Epithelial cell of esophagus (primary cell): ENCODE data around the gene EXD3.
"Not testable (repeated sequence)": the region's sequence is repeated elsewhere in the genome, so short reads cannot be mapped to it uniquely, and the experiment has no call there.

Source experiments
- DNase-seq: peaks from one replicate; pipeline ENCODE4 v3.0.0; 2010; ENCODE audit warnings: low read depth
- H3K4me3 ChIP-seq: 2 replicates; pipeline ENCODE4 v1.5.1; 2011; ENCODE audit warnings: mild to moderate bottlenecking, low read length, control low read depth
- TF ChIP-seq, protein P1 (sequence below): IDR thresholded peaks from 2 replicates; pipeline ENCODE4 v1.5.1; 2011; ENCODE audit warnings: low read depth, mild to moderate bottlenecking, low read length, control low read depth, inconsistent platforms; ENCODE audit not compliant: insufficient read depth; ENCODE audit errors: missing control alignments

The EXD3 gene

DNA sequence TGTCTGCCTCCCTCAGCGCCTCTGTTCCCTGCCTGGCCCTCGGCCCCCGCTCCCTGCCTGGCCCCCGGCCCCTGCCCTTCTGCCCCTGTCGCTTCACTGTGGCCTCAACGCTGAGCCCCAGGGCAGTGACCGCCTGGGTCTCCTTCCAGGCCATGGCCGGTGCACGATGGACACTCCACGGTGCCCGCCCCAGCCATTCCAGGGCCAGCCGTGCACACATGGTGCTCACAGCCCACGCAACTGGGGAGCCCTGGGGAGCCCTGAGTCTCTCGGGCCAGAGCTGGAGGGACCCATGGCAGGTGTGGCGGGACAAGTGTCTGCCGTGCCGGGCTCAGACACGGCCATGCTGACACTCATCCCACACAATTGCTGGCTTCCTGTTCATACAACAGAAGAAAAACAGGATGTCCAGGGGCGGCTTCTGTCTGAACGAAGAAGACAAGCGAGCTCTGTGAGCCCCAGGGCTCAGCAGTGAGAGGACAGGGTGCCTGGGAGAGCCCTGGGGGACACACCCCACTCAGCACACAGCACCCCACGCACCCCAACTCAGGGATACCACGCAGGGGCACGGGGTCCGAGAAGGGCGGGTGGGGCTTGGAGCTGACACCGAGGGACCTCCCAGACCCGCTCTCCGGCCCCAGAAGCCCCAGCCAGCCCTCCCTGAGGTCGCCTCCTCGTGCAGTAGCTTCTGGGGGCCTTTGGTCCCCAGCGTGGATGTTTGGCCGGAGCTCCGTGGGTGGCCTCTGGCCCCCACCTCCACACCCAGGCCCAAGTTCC is 35.7 kb downstream of the EXD3 start:
- no peak for DNase-seq
- TF ChIP-seq, protein P1, sequence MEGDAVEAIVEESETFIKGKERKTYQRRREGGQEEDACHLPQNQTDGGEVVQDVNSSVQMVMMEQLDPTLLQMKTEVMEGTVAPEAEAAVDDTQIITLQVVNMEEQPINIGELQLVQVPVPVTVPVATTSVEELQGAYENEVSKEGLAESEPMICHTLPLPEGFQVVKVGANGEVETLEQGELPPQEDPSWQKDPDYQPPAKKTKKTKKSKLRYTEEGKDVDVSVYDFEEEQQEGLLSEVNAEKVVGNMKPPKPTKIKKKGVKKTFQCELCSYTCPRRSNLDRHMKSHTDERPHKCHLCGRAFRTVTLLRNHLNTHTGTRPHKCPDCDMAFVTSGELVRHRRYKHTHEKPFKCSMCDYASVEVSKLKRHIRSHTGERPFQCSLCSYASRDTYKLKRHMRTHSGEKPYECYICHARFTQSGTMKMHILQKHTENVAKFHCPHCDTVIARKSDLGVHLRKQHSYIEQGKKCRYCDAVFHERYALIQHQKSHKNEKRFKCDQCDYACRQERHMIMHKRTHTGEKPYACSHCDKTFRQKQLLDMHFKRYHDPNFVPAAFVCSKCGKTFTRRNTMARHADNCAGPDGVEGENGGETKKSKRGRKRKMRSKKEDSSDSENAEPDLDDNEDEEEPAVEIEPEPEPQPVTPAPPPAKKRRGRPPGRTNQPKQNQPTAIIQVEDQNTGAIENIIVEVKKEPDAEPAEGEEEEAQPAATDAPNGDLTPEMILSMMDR: no peak
- no peak overlapping the region for H3K4me3 ChIP-seq

DNA sequence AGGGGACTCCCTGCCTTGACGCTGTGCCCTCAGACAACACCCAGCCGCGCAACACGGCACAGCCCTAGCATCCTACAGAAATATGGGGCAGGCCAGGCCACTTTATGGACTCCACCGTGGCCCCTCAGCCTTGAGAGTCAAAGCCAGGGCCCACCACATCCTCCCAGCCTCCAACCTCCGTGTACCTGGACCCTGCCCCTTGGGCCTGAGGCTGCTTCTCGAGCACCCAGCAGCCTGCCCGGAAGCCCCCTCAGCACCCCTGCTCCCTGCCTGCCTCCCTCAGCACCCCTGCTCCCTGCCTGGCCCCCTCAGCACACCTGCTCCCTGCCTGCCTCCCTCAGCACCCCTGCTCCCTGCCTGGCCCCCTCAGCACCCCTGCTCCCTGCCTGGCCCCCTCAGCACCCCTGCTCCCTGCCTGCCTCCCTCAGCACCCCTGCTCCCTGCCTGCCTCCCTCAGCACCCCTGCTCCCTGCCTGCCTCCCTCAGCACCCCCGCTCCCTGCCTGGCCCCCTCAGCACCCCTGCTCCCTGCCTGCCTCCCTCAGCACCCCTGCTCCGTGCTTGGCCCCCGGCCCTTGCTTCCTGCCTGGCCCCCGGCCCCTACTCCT is 36.4 kb downstream of the EXD3 start:
- DNase-seq, H3K4me3 ChIP-seq: not testable (repeated sequence)

DNA sequence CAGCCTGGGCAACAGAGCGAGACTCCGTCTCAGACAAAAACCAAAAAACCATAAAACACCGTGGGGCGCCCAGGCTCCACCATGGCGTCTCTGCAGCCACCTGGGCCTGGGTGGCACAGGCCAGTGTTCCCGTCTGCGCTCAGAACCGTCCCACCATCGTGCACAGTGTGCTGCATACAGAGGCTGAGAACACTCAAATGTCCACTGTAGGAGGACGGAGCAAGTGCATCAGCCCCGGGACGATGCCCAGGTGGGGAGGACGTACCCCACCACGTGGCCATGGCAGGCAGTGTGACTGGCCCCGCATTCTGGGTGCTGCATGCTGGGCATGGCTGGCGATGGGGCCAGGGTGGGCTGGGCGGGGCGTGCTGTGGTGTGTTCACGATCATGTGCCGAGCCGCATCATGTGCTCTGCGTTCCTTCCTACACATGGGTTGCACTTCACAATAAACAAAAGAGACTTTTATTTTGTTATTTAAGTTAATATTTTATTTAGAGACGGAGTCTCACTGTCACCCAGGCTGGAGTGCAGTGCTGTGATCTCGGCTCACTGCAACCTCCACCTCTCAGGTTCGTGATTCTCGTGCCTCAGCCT is 37.8 kb downstream of the EXD3 start:
- TF ChIP-seq, protein P1: no peak
- DNase-seq: no peak
- no peak overlapping the region for H3K4me3 ChIP-seq

DNA sequence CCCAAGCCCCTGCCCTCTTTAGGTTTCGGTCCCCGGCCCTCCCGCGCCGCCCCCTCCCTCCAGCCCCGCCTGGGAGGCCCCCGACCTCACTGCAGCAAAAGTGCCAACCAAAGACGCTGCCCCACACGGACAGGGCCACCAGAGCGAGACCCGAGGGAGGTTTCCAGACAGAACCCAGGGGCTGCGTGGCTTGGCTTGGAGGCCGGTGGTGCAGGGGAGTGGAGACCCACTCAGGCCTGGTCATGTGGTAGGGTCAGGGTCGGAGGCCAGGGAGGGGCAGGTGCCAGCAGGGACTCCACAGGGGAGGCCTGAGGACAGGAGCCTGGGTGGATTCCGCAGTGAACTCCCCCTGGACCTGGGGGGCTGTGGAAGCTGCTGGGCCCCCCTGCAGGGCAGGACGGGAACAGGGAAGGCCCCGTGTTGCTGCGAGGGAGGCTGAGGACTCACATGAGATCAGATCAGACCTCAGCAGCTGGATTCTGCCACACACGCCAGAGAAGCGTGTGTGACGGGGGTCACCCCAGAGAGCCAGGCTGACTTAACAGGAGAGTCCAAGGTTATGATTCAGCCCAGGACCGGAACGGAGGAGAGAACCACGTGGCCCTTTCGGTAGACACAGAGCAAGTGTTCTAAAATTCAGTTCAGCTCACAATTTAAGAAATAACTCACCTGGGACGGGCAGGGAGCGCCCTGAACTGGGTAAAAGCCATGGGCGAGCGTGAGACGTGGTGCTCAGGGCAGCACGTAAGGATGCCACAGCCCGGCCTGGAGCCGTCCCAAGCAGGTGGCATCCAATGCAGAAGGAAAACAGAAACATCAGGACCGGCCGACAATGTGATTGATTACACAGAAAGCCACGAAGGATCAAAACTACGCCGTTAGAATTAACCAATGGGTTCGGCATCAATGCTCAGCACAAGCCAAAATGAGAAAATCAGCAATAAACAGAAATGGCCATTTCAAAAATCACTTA is 38.9 kb downstream of the EXD3 start:
- TF ChIP-seq, protein P1: no peak
- no peak for DNase-seq
- H3K4me3 ChIP-seq: no peak overlapping the region

DNA sequence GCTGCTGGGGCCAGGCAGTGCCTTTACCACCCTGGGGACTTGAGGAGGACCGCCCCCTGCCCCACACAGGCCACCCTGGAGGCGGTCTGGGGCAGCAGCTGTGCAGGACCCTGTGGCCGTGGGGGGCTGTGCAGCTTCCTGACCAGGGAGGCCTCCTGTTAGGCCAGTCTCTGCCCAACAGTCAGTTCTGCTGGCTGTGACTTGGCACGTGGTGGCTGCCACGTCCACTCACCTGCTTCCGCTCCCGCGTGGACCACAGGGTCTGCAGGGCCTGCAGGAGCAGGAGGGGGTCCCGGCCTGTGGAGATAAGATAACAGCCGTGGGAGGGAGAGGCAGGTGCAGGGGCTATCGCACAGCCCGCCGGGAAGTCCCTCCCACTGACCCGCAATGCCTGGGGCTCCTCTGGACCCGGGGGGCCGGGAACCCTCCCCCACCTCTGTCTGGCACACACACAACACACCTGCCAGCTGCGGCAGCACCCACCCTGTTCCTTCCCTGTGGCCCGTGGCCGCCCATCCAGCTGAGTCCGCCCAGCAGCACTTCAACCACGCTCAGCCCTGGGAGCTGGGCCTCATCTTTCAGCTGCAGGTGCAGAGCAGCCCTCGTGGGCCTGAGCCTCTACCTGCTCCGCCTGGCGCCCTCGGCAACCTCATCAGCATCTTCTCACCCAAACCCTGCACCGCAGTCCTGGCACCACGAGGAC is 39.7 kb downstream of the EXD3 start:
- H3K4me3 ChIP-seq: no peak overlapping the region
- no peak for DNase-seq
- TF ChIP-seq, protein P1: no peak

DNA sequence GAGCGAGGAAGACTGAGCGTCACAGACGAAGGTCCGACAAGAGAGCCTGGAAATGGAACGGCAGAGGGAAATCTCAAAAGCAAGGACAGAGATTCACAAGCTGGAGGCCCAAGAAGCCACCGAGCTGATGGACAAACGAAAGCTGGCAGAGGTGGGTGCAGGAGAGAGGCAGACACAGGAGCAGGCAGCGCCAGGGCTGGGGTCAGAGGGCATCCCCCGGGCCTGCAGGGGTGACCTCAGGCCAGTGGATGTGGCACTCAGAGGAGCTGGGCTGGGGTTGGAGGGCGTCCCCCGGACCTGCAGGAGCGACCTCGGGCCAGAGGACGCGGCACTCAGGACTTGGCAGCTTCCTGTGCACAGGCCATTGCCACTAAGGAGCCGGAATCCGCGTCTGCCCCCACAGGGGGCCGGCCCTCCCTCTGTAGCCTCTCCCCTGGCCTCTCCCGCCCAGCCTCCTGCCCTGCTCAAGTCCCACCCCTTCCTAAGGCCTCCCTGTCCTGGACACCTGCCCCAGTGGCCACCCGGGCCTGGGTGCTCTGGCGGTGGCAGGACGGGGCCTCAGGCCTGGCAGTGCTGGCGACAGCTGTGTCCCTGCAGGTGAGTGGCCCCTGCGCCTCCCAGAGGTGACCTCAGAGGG is 40.4 kb downstream of the EXD3 start:
- TF ChIP-seq, protein P1: no peak
- H3K4me3 ChIP-seq: no peak overlapping the region
- DNase-seq: no peak
